GM21529 (cell line): ENCODE measurements around the gene NCOA1.
"Not testable (repeated sequence)": the region's sequence is repeated elsewhere in the genome, so short reads cannot be mapped to it uniquely, and the experiment has no call there.

Experiments
- ATAC-seq: cut with Tn5 transposase; IDR thresholded peaks from one replicate; pipeline ENCODE4 v1.9.1; 2021; ENCODE audit not compliant: unreplicated experiment

Gene NCOA1

DNA sequence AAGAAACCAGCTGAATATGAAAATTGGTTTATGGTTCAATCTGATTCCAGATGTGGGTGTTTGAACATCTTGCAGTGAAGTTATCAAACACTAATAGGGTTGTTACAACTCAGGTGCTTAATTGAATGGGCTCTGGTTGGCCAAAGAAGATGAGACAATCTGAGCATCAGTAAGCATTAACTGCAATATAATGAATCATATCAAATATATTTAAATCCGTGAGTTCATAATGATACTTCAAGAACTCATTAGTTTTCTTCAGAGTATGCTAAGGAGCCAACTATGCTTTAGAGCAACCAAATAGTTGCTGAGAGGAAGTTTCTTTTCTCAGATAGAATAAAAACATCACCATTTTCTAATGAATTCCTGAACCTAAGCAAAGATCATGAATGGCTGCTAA is 79.2 kb downstream of the NCOA1 start:
- ATAC-seq = no peak

GRCh38 chr2:24571828-24572442 is 80.9 kb downstream of the NCOA1 start:
- no peak for ATAC-seq

DNA sequence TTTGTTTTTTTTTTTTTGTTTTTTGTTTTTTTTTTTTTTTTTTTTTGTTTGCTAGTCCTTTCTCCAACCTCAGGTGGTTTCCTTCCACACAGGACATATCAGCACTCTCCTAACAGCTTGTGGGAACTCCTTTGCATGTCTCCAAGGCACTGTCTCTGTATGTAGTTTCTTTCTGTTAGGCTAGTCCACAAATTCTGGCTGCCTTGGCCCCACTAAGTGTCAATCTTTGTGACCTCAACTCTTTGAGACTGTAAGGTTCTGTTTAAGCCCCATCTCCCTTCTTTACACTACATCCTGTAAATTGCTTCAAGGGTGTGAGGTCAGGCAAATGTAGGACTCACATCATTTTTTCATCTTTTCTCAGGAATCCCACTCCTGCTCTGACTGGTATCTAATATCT is 85.1 kb downstream of the NCOA1 start:
- ATAC-seq = no peak

DNA sequence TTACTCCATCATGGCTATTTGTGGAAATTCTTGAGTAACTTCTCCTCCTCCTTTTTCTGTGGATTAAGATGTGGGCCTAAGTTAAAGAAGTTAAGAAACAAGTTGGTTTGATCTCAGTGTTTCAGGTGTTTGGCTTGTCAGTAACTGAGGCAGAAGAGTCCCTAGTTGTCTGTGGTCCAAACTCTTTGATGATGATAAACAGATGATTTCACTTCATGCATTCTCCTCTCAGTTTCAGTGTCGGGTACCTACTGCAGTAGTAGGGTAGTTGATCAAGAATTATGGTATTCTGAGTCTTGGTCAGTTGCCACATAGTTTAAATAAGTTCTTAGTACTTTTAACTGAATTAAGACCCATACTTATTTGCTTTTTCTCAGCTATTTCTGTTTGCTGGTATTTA is 85.6 kb downstream of the NCOA1 start:
- no peak for ATAC-seq

DNA sequence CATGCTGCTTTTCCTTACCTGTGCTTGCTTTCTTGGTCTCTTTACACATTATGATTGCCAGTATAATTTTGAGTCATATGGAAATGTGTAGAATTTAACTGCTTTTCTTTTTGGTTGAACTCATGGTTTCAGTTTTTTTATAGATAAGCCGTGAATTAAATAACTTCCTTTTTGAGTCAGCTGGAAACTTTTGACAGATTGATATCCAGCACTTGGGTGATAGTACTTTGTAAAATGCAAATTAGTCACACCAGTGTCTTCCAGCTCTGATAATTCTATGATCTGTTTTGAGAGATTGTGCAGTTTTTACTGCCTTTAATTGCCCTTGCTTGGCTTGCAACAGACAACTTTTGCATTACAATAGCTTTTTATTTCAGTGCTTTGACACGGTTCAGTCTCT is 86.4 kb downstream of the NCOA1 start:
- peak; percentile 79 for ATAC-seq

GRCh38 chr2:24579053-24579803 is 88.2 kb downstream of the NCOA1 start:
- ATAC-seq = no peak

DNA sequence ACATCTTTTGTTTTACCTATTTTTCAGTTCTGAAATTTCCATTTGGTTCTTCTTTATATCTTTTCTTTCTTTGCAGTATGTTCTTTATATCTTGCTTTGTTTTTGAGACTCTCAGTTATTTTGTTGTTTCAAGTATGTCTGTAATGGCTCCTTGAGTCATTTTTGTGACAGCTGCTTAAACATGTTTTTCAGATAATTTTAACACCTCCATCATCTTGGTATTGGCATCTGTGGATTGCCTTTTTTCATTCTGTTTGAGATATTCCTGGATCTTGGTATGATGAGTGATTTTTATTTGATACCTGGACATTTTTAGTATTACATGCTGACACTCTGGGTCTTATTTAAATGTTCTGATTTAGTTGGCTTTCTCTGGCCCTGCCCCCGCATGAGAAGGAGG is 89.5 kb downstream of the NCOA1 start:
- no peak for ATAC-seq

GRCh38 chr2:24581971-24582370 is 90.9 kb downstream of the NCOA1 start:
- not testable (repeated sequence) for ATAC-seq

GRCh38 chr2:24586955-24587354 is 95.9 kb downstream of the NCOA1 start:
- ATAC-seq = peak; percentile 82

DNA sequence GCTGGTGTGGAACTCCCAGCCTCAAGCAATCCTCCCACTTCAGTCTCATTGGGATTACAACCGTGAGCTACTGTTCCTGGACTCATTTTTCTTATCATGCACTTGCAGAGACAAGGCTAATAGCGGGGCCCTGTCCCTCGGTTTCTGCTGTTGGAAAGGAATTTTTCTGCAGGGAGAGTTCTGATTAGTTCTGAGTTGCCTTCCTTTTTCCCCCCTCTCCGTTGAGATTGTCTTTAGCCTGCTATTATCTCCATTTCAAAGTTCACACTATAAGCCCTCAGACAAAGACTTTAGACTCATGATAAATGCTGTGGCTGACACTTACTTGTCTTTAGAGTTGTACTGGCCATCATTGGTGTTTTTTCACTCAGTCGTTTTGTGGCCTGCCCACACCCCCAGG is 97.2 kb downstream of the NCOA1 start:
- ATAC-seq = no peak

GRCh38 chr2:24592441-24593100 is 101.5 kb downstream of the NCOA1 start:
- ATAC-seq = no peak

- no peak for ATAC-seq
Measured at GRCh38 chr2:24594283-24594682, 103.2 kb downstream of the NCOA1 start.

- ATAC-seq = no peak
Measured at GRCh38 chr2:24597181-24597870, 106.3 kb downstream of the NCOA1 start.

DNA sequence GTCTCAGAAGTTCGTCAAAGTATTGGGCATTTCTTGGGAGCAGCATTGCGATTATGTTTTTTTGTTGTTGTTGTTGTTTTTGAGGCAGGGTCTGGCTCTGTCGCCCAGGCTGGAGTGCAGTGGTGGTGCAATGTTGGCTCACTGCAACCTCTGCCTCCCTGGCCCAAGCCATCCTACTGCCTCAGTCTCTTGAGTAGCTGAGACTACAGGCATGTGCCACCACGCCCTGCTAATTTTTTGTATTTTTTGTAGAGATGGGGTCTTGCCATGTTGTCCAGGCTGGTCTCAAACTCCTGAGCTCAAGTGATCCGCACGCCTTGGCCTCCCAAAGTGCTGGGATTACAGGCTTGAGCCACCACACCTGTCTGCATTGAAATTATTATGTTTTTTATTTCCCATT is 109.1 kb downstream of the NCOA1 start:
- ATAC-seq = not testable (repeated sequence)

GRCh38 chr2:24611631-24612030 is 120.6 kb downstream of the NCOA1 start:
- ATAC-seq = no peak

- peak; percentile 67 for ATAC-seq
Measured at GRCh38 chr2:24613154-24613814, 122.2 kb downstream of the NCOA1 start.

DNA sequence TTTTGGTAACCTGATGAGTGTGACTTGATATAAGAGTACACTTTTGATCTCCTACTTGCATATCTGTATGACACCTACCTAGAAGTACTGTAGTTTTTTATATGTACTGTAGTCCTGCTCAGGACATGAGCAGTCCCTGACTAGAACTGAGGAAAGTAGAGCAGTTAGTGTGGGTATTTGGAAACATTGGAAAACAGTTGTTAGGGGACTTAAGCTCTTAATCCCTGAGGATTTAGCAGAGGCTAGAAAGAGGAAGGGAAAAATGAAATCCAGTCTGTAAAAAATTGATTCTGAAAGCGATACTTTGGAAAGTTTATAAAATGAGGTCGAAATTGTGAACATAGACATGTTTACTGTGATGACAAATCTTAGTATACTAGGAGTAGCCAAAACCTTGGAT is 125.6 kb downstream of the NCOA1 start:
- ATAC-seq = no peak

- no peak for ATAC-seq
Measured at GRCh38 chr2:24617424-24617823, 126.4 kb downstream of the NCOA1 start.

DNA sequence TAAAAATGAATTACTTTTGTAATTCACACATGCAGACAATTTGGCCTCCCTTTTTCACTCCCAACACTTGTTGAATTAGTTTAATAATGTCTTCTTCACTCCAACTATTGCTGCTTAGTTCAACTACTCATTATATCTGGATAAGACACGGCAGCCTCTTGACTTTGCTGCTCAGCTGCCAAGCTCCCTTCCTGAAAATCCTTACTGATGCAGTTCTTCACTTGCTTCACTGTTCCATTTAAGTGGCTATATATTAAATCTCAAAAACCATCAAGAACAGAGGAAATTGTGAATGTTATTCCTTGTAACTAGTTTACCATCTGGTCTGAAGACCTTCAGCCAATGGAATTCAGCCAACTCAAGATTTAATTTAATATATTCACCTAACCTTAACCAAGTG is 127.1 kb downstream of the NCOA1 start:
- no peak for ATAC-seq

- no peak for ATAC-seq
Measured at GRCh38 chr2:24618680-24619079, 127.6 kb downstream of the NCOA1 start.

DNA sequence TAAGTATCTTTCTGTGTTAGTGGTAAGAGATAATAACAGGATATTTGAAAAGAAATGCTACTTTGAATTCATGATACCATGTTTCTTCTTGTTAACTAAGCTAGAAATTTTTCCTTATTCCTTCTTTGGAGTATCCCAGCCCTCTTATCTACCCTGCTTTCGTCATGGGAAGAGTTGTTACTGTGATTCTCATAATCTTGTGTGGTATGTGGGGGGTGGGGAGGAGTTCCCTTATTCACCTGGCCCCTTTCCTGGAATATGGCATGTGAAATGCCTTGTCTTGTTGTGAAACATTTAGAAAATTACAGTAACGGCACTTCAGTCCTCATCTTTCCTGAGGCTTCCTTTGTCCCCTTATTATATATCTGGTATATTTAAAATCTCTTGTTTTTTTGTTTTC is 129.9 kb downstream of the NCOA1 start:
- ATAC-seq = no peak
